Activated T-helper 1 cell treated with anti-CD3 and anti-CD28 coated beads, Interleukin-2, amount 50 U/mL, for 16 hours (primary cell): Measurements from ENCODE around the gene TCF21.
A peak's percentile ranks its signal among the peaks of the same experiment; 100 is the strongest.

ENCODE experiments used
- DNase-seq, 2 donors: peaks; one replicate each; pipeline ENCODE4 v3.0.0-alpha.2; 2020; ENCODE audit warnings: low read depth in 1 of 2, low spot score in 1 of 2

The TCF21 gene

DNA sequence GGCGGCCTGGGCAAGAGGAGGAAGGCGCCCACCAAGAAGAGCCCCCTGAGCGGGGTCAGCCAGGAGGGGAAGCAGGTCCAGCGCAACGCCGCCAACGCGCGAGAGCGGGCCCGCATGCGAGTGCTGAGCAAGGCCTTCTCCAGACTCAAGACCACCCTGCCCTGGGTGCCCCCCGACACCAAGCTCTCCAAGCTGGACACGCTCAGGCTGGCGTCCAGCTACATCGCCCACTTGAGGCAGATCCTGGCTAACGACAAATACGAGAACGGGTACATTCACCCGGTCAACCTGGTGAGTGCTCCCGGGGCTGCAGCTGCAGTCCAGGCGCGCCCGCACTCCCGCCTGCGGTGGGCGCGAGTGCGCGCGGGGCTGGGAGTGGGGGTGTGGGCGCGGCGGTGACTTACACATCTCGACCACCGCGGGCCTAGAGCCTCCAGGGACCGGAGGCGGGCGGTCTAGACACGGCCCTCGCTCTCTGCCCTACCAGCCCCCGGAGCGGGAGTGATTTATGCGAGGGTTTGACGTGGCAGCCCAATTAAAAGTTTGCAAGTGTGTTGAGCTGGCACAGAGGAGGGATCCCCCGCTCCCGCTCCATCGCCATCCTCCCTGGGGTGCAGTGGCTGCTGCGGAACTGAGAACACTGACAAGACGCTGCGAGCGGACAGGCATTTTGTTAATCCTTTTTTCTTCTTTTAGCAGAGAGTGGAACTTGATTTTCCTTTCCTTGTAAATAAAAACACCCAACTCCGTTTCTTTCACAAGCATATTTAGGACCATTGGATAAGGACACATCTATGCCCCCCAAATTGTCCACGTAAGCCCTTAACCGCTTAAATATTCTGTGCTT, 867 bp downstream of the TCF21 start:
- no peak for DNase-seq

- no peak for DNase-seq
Measured at GRCh38 chr6:133890711-133891148, 1.8 kb downstream of the TCF21 start.

DNA sequence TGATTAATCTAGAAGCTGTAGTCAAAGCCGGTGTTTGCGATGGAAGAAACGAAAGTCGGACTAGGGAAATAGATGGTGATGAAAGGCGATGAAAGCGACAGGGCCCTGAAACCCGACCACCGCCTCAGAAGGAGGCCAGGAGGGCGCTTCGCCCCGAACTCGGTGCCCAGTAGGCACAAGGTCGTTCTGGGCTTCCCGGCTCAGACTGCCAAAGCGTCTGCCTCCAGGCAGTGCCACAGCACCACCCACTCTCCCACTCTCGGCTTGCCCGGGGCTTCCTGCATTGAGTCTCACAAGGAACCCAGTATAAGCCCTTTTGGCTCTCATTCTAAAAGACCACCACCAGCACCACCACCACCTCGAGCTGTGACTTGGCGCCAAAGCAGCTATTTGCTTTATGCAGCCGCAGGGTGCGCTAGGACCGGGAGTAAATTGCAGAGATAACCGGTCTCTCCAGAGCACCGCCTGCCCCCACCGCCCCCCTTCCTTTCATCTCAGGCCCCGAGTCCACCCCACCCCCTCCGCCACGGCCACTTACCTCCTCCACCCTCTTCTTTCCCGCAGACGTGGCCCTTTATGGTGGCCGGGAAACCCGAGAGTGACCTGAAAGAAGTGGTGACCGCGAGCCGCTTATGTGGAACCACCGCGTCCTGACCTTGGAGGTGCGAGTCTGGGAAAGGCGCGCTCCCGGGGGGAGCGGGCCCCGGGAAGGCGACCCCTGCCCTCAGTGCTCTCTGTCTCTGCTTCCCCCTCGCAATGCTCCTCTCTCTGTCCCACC, 2.4 kb downstream of the TCF21 start:
- no peak for DNase-seq

DNA sequence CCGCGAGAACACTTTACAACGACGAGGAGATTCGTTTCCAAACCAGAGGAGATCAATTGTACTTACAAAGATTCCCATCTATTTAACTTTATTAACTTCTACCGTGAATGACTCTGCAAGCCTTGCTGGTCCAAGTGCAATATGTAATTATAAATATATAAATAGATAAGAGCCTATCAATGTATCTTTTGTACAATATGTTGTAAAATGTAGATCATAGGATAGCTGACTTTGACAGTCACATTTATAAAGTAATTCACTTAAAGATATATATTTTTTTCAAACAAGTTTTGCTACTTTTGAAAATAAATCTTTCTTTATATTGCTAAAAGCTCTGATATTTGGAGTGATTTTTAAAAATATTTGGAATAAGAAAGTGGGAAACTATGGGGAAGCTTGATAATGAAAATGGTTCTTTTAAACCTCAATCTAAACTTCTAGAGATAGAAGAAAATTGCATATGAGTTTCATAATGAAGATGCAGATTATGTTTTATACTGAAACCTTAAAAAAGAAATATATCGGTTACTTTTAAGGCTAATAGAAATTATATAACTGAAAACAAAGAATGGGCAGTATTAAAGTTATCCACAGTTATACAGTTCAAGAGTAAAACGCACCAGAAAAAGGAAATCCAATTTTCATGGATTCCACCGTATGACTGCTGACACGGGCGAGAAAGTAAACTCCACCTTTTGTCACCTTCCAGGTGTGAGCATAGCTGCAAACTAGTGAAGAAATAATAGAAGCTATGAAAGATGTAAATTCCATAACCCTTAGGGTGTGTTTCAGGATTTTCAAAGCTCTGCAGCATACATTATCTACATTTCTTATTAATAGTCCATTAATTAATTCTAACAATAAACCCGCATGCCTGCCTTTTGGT, 3.3 kb downstream of the TCF21 start:
- no peak for DNase-seq

GRCh38 chr6:133892813-133893691, 4.1 kb downstream of the TCF21 start:
- no peak for DNase-seq

GRCh38 chr6:133893946-133894345, 5.0 kb downstream of the TCF21 start:
- no peak for DNase-seq

DNA sequence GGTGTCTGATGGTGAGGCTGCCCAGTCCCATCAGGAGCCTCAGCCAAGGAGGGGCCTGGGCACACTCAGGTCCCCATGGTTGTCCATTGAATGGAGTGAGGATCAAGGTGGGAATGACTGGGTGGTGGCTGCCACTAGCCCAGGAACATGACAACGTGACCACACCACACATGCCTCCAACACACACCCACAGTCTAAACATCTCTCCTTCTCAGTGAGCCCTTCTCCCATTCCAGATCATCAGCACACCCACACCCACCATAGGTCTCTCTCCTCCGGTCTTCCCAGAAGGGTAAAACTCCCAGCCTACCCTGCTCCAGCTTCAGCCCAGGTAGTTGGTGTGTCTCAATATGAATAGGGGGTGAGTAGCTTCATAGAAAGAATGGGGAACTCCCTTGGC, 5.5 kb downstream of the TCF21 start:
- no peak for DNase-seq

DNA sequence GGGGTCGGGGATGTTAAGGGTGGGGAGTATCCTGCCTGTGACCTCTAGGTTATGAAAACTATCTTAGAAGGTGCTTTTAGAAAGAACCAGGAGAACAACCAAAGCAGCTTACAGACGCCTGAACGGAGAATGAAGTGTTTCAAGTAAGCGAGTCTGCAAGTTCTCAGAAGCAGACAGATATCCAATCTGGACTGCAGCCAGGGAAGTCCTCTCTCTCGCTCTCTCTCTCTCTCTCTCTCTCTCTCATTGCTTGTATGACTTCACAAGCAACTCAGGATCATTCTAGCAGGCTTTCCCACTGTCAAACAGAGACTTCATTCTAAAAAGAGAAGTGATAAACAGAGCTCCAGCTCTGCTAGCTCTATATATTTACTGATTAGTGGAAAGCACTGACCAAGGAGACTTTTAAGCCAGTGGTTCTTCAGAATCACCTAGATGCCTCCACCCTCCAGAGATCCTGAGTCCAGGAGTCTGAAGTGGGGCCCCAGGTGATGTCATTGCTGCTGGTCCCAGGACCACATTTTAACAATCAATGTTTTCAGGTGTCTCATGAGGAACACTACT, 6.0 kb downstream of the TCF21 start:
- no peak for DNase-seq

DNA sequence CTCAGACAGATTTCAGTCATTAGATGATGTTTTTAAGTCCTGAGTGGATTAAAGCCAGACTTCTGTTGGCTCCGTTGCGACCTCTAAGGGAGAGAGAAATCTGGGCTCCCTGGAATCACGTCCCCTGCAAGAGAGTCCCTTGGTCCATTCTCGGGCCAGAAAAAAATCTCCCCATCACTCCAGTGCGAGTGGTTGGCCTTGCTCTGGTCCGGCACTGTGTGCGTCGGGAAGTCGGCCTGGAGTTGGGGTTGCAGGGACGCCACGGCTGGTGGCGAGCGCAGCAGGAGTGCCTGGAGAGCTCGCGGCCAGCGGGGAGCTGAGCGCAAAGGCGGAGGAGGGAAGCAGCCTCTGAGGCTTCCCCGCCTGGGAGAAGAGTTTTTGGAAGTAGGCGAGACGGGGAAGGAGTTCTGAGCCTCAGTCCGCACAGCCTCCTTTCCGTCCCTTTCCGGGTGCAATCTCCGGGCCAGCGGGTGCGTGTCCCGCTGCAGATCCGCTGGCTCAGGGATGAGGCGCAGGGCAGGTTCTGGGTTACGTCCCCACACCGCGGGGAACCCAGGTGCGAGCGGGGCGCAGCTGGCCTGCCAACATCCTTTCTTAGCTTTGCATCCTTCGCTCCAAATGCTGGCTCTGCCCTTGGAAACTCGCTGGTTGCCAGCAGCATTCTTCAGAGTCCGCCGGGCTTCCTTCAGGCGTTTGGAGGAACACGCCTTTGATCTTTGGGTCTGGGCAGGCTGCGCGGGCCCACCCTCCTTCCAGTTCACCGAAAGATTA, 6.8 kb downstream of the TCF21 start:
- no peak for DNase-seq

- no peak for DNase-seq
Measured at GRCh38 chr6:133896344-133896721, 7.4 kb downstream of the TCF21 start.

DNA sequence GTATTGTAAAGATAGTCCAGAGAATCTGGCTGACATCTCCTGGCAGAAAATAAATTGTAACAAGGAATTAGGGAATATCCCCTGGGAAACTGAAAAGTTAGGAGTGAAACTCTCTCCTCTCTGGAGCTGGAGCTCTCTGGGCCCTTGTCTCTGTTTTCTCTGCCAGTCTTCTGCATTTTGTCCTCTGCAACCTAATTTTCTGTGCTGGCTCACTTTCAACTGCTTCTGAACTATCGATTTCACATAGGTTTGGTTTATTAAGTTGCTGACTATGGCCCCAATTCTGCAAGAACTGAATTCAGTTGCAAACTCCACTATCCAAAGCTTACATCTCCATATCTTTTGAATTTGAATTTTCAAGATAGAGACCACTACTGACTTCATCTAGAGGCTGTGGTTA, 9.3 kb downstream of the TCF21 start:
- no peak for DNase-seq

DNA sequence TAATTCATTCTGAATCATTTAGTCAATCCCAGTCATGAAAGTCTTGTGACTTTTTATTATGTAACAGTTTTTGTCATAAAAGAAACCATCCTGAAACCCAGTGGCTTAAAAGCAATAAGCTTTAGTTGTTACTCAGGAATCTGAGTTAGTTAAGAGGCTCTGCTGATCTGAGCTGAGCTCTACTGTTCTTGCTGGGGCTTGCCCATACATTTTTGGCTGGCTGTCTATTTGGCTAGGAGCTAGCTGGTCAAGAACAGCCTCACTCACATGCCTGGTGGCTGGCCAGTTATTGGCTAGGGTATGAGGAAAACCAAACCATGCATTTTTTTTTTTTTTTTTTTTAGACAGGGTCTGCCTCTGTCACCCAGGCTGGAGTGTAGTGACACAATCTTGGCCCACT, 10.6 kb downstream of the TCF21 start:
- DNase-seq = no peak

DNA sequence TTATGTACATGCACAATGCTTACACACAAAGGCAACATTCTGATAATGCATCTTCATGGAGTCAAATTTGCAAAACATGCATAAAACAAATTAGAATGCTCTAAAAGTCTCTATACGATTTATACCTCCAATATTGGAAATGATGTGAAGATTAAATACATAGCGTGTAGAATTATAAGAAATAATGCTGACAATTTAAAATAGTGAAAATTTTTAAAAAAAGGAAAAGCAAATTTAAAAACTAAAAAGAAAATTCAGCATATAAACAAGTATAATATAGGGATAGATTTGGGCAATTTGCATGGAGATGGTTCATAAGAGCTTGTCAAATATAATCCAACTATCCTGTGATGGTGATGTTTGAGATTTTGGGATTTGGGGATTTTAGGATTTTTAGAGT, 14.9 kb downstream of the TCF21 start:
- no peak for DNase-seq

GRCh38 chr6:133906050-133906449, 17.1 kb downstream of the TCF21 start:
- no peak for DNase-seq

- peak; percentile 40 to 50 for DNase-seq
Measured at GRCh38 chr6:133916650-133917151, 27.8 kb downstream of the TCF21 start.

DNA sequence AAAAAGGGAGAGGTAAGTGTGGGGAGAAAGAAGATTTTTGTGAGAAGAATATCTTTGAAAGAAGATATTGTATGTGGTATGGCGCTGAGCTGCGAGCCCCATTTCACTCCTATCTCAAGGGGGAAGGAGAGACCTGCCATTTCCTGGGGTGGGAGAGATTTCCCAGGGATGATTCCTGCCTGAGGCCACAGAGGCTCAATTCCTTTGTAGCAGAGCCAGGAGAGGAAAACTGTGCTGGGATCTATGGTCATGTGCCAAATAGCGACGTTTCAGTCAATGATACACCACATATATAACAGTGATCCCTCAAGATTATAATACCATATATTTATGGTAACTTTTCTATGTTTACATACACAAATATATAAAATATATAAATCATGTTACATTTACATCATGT, 28.9 kb downstream of the TCF21 start:
- no peak for DNase-seq

GRCh38 chr6:133918208-133918930, 29.5 kb downstream of the TCF21 start:
- DNase-seq = no peak

- no peak for DNase-seq
Measured at GRCh38 chr6:133919362-133919761, 30.4 kb downstream of the TCF21 start.
